WI38 (cell line): ENCODE measurements around the gene DHDH.
"Not testable (repeated sequence)": the region's sequence is repeated elsewhere in the genome, so short reads cannot be mapped to it uniquely, and the experiment has no call there.

Experiments
- H3K4me3 ChIP-seq: 2 replicates; pipeline ENCODE4 v1.5.1; 2011; ENCODE audit warnings: low read depth, mild to moderate bottlenecking, control low read depth, low read length
- CTCF ChIP-seq: IDR thresholded peaks from 2 replicates; pipeline ENCODE4 v1.5.1; 2012; ENCODE audit warnings: low read depth, mild to moderate bottlenecking, control low read depth, low read length

The DHDH gene

GRCh38 chr19:48921721-48922500 is 11.6 kb upstream of the DHDH start:
- H3K4me3 ChIP-seq = no peak overlapping the region
- TF ChIP-seq CTCF = no peak

GRCh38 chr19:48922548-48923490 is 10.7 kb upstream of the DHDH start:
- TF ChIP-seq CTCF = no peak
- no peak overlapping the region for H3K4me3 ChIP-seq

GRCh38 chr19:48925240-48925843 is 8.2 kb upstream of the DHDH start:
- no peak for TF ChIP-seq CTCF
- H3K4me3 ChIP-seq = no peak overlapping the region

GRCh38 chr19:48925890-48926289 is 7.6 kb upstream of the DHDH start:
- not testable (repeated sequence) for H3K4me3 ChIP-seq

GRCh38 chr19:48926909-48927308 is 6.6 kb upstream of the DHDH start:
- TF ChIP-seq CTCF = no peak
- H3K4me3 ChIP-seq = no peak overlapping the region

- not testable (repeated sequence) for H3K4me3 ChIP-seq
Measured at GRCh38 chr19:48927692-48928091, 5.8 kb upstream of the DHDH start.

- H3K4me3 ChIP-seq = no peak overlapping the region
Measured at GRCh38 chr19:48928164-48929025, 5.1 kb upstream of the DHDH start.

More at GRCh38 chr19:48928164-48929025, 5.1 kb upstream of the DHDH start:
- TF ChIP-seq CTCF = no peak
